HepG2 (cell line): Measurements from ENCODE around the gene SLIT3. TPM values are rescaled to one million over a fixed set of nuclear protein-coding genes. Genes with fewer than 3 reads are reported as not detected.

Source experiments
- ATAC-seq: fragments of 200-7000 bp; cut with Tn5 transposase; 3 replicates; pipeline ENCODE4 v1.9.1; 2020; ENCODE audit warnings: mild to moderate bottlenecking, moderate library complexity
- BruUV-seq: library from RNA; stranded (reverse); fragments of 400-500 nt; replicated peaks from 2 replicates; lab custom pipeline; 2021; lab: Mats Ljungman, UMichigan
- CTCF ChIA-PET: fragments of 300-600 bp; formaldehyde crosslinking; extraction: SDS; loops from one replicate; lab custom pipeline; 2021; ENCODE audit warnings: low total read pairs, inconsistent platforms, low intra/inter-chr PET ratio; lab: Yijun Ruan, JAX
- POLR2A ChIA-PET: fragments of 350-600 bp; sonication (Branson Sonifier 250); formaldehyde crosslinking; loops from one replicate; lab custom pipeline; 2020; ENCODE audit warnings: antibody characterized with exemption, inconsistent platforms; lab: Yijun Ruan, JAX
- DNase-seq: peaks from one replicate; pipeline ENCODE4 v3.0.0-alpha.2; 2015; ENCODE audit warnings: low spot score
- FAIRE-seq: peaks from 3 replicates; lab custom pipeline; 2011; peaks lifted over from hg19 to GRCh38; lab: Jason Lieb, UNC
- H2AFZ ChIP-seq: one replicate; pipeline ENCODE4 v1.6.1; 2011; ENCODE audit warnings: low read length, inconsistent platforms
- H3K27ac ChIP-seq: fragments of 300-600 bp; 3 replicates; pipeline ENCODE4 v1.8.0; 2011; ENCODE audit warnings: mixed run types, mild to moderate bottlenecking, mixed read lengths, low read length, inconsistent platforms; ENCODE audit not compliant: insufficient read depth; ENCODE audit errors: extremely low read length
- H3K27me3 ChIP-seq, 2 experiments: fragments of 200-600 bp in 1 of 2; 2 replicates in 1 of 2; 3 replicates in 1 of 2; pipeline versions ENCODE4 v1.6.0 to v1.8.0; 2011; ENCODE audit warnings: low read length in 2 of 2, mild to moderate bottlenecking in 2 of 2, moderate library complexity in 2 of 2, inconsistent platforms in 1 of 2; ENCODE audit not compliant: insufficient read depth in 2 of 2, control insufficient read depth in 1 of 2
- H3K36me3 ChIP-seq, 2 experiments: fragments of 200-600 bp in 1 of 2; replicated peaks in 1 of 2; 2 replicates in 1 of 2; 3 replicates in 1 of 2; pipeline versions ENCODE4 v1.5.1 to v1.8.0; 2011; ENCODE audit warnings: low read length in 2 of 2, inconsistent platforms in 1 of 2; ENCODE audit not compliant: insufficient read depth in 2 of 2, control insufficient read depth in 1 of 2
- H3K4me1 ChIP-seq: 2 replicates; pipeline ENCODE4 v1.5.1; 2012; ENCODE audit warnings: low read length, inconsistent platforms; ENCODE audit not compliant: insufficient read depth
- H3K4me2 ChIP-seq: 2 replicates; pipeline ENCODE4 v1.6.0; 2011; ENCODE audit warnings: low read depth, low read length, inconsistent platforms
- H3K4me3 ChIP-seq, 3 experiments: fragments of 200-600 bp in 1 of 3; sonication (generic), shearing (Covaris generic) in 1 of 3; replicated peaks in 1 of 3; 2 replicates each; pipeline ENCODE4 v1.5.1; 2011 to 2016; ENCODE audit warnings: low read length in 3 of 3, inconsistent platforms in 2 of 3, low read depth in 2 of 3, mild to moderate bottlenecking in 2 of 3, control low read depth in 1 of 3, mixed read lengths in 1 of 3; ENCODE audit not compliant: insufficient read depth in 1 of 3
- H3K79me2 ChIP-seq: one replicate; pipeline ENCODE4 v1.6.1; 2011; ENCODE audit warnings: low read length, inconsistent platforms; ENCODE audit not compliant: insufficient read depth
- H3K9ac ChIP-seq: 2 replicates; pipeline ENCODE4 v1.6.0; 2011; ENCODE audit warnings: mild to moderate bottlenecking, low read depth, low read length, inconsistent platforms; ENCODE audit not compliant: insufficient read depth
- H3K9me3 ChIP-seq: 2 replicates; pipeline ENCODE4 v1.5.1; 2012; ENCODE audit warnings: mild to moderate bottlenecking, low read length
- H4K20me1 ChIP-seq: 2 replicates; pipeline ENCODE4 v1.6.0; 2011; ENCODE audit warnings: inconsistent platforms, mild to moderate bottlenecking, low read length, moderate library complexity; ENCODE audit not compliant: insufficient read depth
- ARNT2 ChIP-seq: sonication (generic); formaldehyde crosslinking; IDR thresholded peaks from 2 replicates; pipeline ENCODE4 v1.8.0; 2022; ENCODE audit warnings: mild to moderate bottlenecking, low read depth, missing genetic modification reagents, moderate library complexity
- CREBL2 ChIP-seq: sonication (generic); formaldehyde crosslinking; IDR thresholded peaks from 2 replicates; pipeline ENCODE4 v1.8.1; 2023; ENCODE audit warnings: missing genetic modification reagents, mild to moderate bottlenecking, borderline replicate concordance
- GATA4 ChIP-seq: sonication (generic); IDR thresholded peaks from 2 replicates; pipeline ENCODE4 v1.6.1; 2016; ENCODE audit warnings: antibody characterized with exemption, low read depth, borderline replicate concordance
- HNRNPH1 ChIP-seq: fragments of 200-400 bp; formaldehyde crosslinking; optimal IDR thresholded peaks from 2 replicates; pipeline ENCODE3; 2017; ENCODE audit warnings: mild to moderate bottlenecking, low read depth, low read length
- LCORL ChIP-seq, 2 experiments: fragments of 450-650 bp in 1 of 2; sonication (generic) in 1 of 2; formaldehyde crosslinking in 1 of 2; IDR thresholded peaks; 2 replicates each; pipeline versions ENCODE4 v1.5.0 to v1.6.1; 2017 to 2020; ENCODE audit warnings: antibody characterized with exemption in 1 of 2, missing genetic modification reagents in 1 of 2
- SATB2 ChIP-seq: sonication (generic); formaldehyde crosslinking; IDR thresholded peaks from 2 replicates; pipeline ENCODE4 v1.5.0; 2020; ENCODE audit warnings: missing genetic modification reagents
- TBX3 ChIP-seq: fragments of 450-650 bp; IDR thresholded peaks from 2 replicates; pipeline ENCODE4 v1.6.1; 2017; ENCODE audit warnings: antibody characterized with exemption, mild to moderate bottlenecking, inconsistent platforms, borderline replicate concordance
- ZNF20 ChIP-seq: sonication (generic); formaldehyde crosslinking; IDR thresholded peaks from 2 replicates; pipeline ENCODE4 v1.4.0; 2020; ENCODE audit warnings: mild to moderate bottlenecking, moderate library complexity, missing genetic modification reagents
- ZNF704 ChIP-seq: sonication (generic); formaldehyde crosslinking; IDR thresholded peaks from 2 replicates; pipeline ENCODE4 v1.8.1; 2023; ENCODE audit warnings: mild to moderate bottlenecking, inconsistent platforms, moderate library complexity, missing genetic modification reagents, borderline replicate concordance
- ZSCAN25 ChIP-seq: sonication (generic); formaldehyde crosslinking; IDR thresholded peaks from 2 replicates; pipeline ENCODE4 v1.8.0; 2022; ENCODE audit warnings: mild to moderate bottlenecking, missing genetic modification reagents
- WGBS: methylation state at CpG from one replicate; pipeline ENCODE4 v1.1.6; 2017; ENCODE audit warnings: low lambda C conversion rate; 5-methylcytosine and 5-hydroxymethylcytosine counted together
- in situ Hi-C: cut with HindIII; loops from 2 replicates; pipeline ENCODE4 v1.10.0; 2017; ENCODE audit warnings: low pct_unique_long_range_greater_than_20kb; ENCODE audit not compliant: extremely low pct_ligation_motif_present
- intact Hi-C: fragments of 100-400 bp; cut with micrococcal nuclease; formaldehyde crosslinking; loops from one replicate; pipeline ENCODE4 v1.10.0; 2022; ENCODE audit not compliant: unreplicated experiment
- polyA plus RNA-seq, 8 experiments: library from polyadenylated mRNA; depleted of rRNA in 3 of 8; stranded (reverse) in 7 of 8; unstranded in 1 of 8; fragments of >200 nt; fragmentation: Illumina TruSeq in 4 of 8; extraction: Trizol in 4 of 8; gene quantifications; 2 replicates each; pipeline versions ENCODE4 v1.2.1 to v1.2.3, GENCODE V29; 2011 to 2016; ENCODE audit warnings: low read depth in 4 of 8, missing spikeins in 1 of 8, mixed read lengths in 1 of 8; ENCODE audit not compliant: insufficient read depth in 1 of 8
- total RNA-seq, 5 experiments: library from RNA; depleted of rRNA; stranded (reverse); fragments of >200 nt; fragmentation: Illumina TruSeq; extraction: Trizol; gene quantifications; 2 replicates each; pipeline ENCODE4 v1.2.3, GENCODE V29; 2016; ENCODE audit warnings: low read depth in 1 of 5

Gene SLIT3
- total and polyA plus RNA-seq, 2 of the 13 experiments (the other 11 are each of a cell fraction or from before 2014, with no cell fraction given): not detected

DNA sequence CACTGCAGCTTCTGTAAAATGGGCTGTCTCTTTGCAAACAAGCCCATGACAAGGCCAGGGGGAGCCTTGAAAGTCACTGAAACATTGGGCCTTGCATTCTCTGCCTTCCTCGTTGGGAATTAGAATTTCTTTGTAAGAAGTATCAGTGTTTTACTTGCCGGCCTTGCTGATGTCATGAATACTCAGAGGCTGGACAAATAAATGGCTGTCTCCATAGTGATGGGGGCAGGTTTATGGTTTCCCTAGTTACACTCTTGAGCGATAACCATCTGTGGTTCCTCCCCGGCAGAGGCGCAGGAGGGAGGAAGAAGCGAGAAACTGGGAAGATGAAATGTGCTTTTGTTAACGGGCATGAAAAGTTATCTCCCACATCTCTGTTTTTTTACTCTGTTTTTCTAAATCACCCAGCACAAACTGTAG, 449.0 kb downstream of the SLIT3 start:
- no TSS peak for BruUV-seq
- no peak overlapping the region for H3K9ac ChIP-seq
- no peak overlapping the region for H3K4me3 ChIP-seq
- ATAC-seq: no peak
- no peaks in the 10 kb centered on the region for H4K20me1 ChIP-seq
- intact Hi-C loops (no loop called here), in situ Hi-C loops (no loop called here)
- TF ChIP-seq SATB2 (CRISPR knock-in tag) (no peak), ZNF704 (no peak), ZNF20 (CRISPR knock-in tag) (no peak), GATA4 (no peak), ARNT2 (CRISPR knock-in tag) (no peak), CREBL2 (no peak), LCORL (IDR thresholded peaks at IDR 0.05) (no peak), LCORL (CRISPR knock-in tag; IDR thresholded peaks at IDR 0.05) (no peak), HNRNPH1 (no peak), ZSCAN25 (CRISPR knock-in tag) (no peak), TBX3 (no peak)
- H3K27me3 ChIP-seq: peaks cover 2 to 18% of the 10 kb centered on the region in 2 experiments; a peak in 3 of 5 replicates
- no peaks in the 10 kb centered on the region for H3K79me2 ChIP-seq
- no peaks in the 10 kb centered on the region for H3K36me3 ChIP-seq
- H3K4me1 ChIP-seq: no peaks in the 10 kb centered on the region
- H3K4me2 ChIP-seq: no peak overlapping the region
- H3K9me3 ChIP-seq: no peaks in the 10 kb centered on the region
- no peak overlapping the region for H2AFZ ChIP-seq
- CTCF ChIA-PET: no interaction called here
- WGBS: 7% methylated on average over 7 of the region's 7 CpGs
- no peak overlapping the region for H3K27ac ChIP-seq
- DNase-seq: no peak
- no peak for FAIRE-seq
- POLR2A ChIA-PET: no interaction called here
